Lower leg skin (tissue), 3 donors: ENCODE measurements around the gene ADPGK.

Source experiments
- POLR2A ChIP-seq, 2 donors: fragments of 450-650 bp; IDR thresholded peaks; one replicate each; pipeline ENCODE4 v1.6.1; 2016 to 2017; ENCODE audit warnings: antibody characterized with exemption in 2 of 2, mild to moderate bottlenecking in 1 of 2, moderate library complexity in 1 of 2
- TF ChIP-seq, protein P1 (sequence below), 3 donors: fragments of 450-650 bp; IDR thresholded peaks; one replicate each; pipeline ENCODE4 v1.5.1; 2016; ENCODE audit warnings: antibody characterized with exemption in 3 of 3, mild to moderate bottlenecking in 3 of 3, moderate library complexity in 2 of 3

DNA sequence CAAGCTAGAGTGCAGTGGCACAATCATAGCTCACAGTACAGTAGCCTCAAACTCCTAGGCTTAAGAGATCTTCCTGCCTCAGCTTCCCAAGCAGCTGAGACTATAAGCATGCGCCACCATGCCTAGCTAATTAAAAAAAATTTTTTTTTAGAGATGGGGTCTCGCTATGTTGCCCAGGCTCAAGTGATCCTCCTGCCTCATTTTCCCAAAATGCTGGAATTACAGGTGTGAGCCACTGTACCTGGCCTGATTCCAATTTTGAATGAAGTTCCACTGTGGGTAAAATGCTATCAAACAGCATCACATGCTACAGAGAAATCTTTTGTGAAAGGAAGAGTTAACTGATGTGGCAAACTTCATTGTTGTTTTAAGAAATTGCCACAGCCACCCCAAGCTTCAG lies 17.5 kb downstream of the ADPGK start:
- TF ChIP-seq, protein P1, sequence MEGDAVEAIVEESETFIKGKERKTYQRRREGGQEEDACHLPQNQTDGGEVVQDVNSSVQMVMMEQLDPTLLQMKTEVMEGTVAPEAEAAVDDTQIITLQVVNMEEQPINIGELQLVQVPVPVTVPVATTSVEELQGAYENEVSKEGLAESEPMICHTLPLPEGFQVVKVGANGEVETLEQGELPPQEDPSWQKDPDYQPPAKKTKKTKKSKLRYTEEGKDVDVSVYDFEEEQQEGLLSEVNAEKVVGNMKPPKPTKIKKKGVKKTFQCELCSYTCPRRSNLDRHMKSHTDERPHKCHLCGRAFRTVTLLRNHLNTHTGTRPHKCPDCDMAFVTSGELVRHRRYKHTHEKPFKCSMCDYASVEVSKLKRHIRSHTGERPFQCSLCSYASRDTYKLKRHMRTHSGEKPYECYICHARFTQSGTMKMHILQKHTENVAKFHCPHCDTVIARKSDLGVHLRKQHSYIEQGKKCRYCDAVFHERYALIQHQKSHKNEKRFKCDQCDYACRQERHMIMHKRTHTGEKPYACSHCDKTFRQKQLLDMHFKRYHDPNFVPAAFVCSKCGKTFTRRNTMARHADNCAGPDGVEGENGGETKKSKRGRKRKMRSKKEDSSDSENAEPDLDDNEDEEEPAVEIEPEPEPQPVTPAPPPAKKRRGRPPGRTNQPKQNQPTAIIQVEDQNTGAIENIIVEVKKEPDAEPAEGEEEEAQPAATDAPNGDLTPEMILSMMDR (IDR thresholded peaks at IDR 0.05), result no peak
- no peak for TF ChIP-seq POLR2A (IDR thresholded peaks at IDR 0.05)
